GM23338 (cell line): Measurements from ENCODE around the gene TNS1. TPM values are rescaled to one million over a fixed set of nuclear protein-coding genes. Genes with fewer than 3 reads are reported as not detected.

ENCODE experiments used
- ATAC-seq: fragments of 200-7000 bp; cut with Tn5 transposase; 3 replicates; pipeline ENCODE4 v1.9.1; 2020
- DNase-seq: peaks from one replicate; pipeline ENCODE4 v3.0.0-alpha.2; 2015; ENCODE audit warnings: low spot score
- H2AFZ ChIP-seq: fragments of 200-600 bp; sonication (generic); 2 replicates; pipeline ENCODE4 v1.8.0; 2016; ENCODE audit warnings: antibody characterized with exemption, mild to moderate bottlenecking, moderate library complexity
- H3F3A ChIP-seq: fragments of 200-600 bp; sonication (generic); replicated peaks from 2 replicates; pipeline ENCODE4 v1.8.0; 2017; ENCODE audit warnings: antibody characterized with exemption, mixed run types, low read depth
- H3K27ac ChIP-seq: fragments of 200-600 bp; sonication (generic); 2 replicates; pipeline ENCODE4 v1.6.1; 2016; ENCODE audit warnings: low read depth
- H3K27me3 ChIP-seq: fragments of 200-600 bp; sonication (generic); 2 replicates; pipeline ENCODE4 v1.8.0; 2016; ENCODE audit warnings: mild to moderate bottlenecking, mixed run types, moderate library complexity; ENCODE audit not compliant: insufficient read depth
- H3K36me3 ChIP-seq: fragments of 200-600 bp; sonication (generic); 2 replicates; pipeline ENCODE4 v1.8.0; 2016; ENCODE audit warnings: mild to moderate bottlenecking; ENCODE audit not compliant: insufficient read depth
- H3K4me1 ChIP-seq: fragments of 200-600 bp; sonication (generic); 2 replicates; pipeline ENCODE4 v1.8.0; 2016; ENCODE audit warnings: mild to moderate bottlenecking, moderate library complexity; ENCODE audit not compliant: insufficient read depth
- H3K4me2 ChIP-seq: fragments of 200-600 bp; sonication (generic); 2 replicates; pipeline ENCODE4 v1.7.1; 2017; ENCODE audit warnings: mixed run types
- H3K4me3 ChIP-seq: fragments of 200-600 bp; sonication (generic); 2 replicates; pipeline ENCODE4 v1.6.1; 2016; ENCODE audit warnings: mixed run types
- H3K79me2 ChIP-seq: fragments of 200-600 bp; sonication (generic); replicated peaks from 2 replicates; pipeline ENCODE4 v1.8.0; 2017; ENCODE audit warnings: mild to moderate bottlenecking; ENCODE audit not compliant: insufficient read depth
- H3K9me2 ChIP-seq: fragments of 200-600 bp; sonication (generic); 2 replicates; pipeline ENCODE4 v1.8.0; 2017; ENCODE audit not compliant: insufficient read depth
- H4K20me1 ChIP-seq: fragments of 200-600 bp; sonication (generic); replicated peaks from 2 replicates; pipeline ENCODE4 v1.8.0; 2017; ENCODE audit warnings: mild to moderate bottlenecking; ENCODE audit not compliant: insufficient read depth
- H3K27ac Mint-ChIP-seq: 2 replicates; pipeline ENCODE4 v1.8.0; 2020; ENCODE audit warnings: inconsistent platforms, mild to moderate bottlenecking, moderate library complexity, mixed read lengths
- H3K27me3 Mint-ChIP-seq: 3 replicates; pipeline ENCODE4 v1.8.0; 2022; ENCODE audit warnings: low read depth, mild to moderate bottlenecking, moderate library complexity, mixed read lengths, inconsistent platforms; ENCODE audit not compliant: insufficient read depth, poor library complexity
- H3K36me3 Mint-ChIP-seq: 3 replicates; pipeline ENCODE4 v1.8.0; 2021; ENCODE audit warnings: low read depth, mild to moderate bottlenecking, inconsistent platforms, moderate library complexity, mixed read lengths
- H3K4me1 Mint-ChIP-seq: 3 replicates; pipeline ENCODE4 v1.8.0; 2020; ENCODE audit warnings: mild to moderate bottlenecking, inconsistent platforms, mixed read lengths
- H3K4me3 Mint-ChIP-seq: 3 replicates; pipeline ENCODE4 v1.8.0; 2021; ENCODE audit warnings: moderate library complexity, mild to moderate bottlenecking, inconsistent platforms, mixed read lengths
- H3K9me3 Mint-ChIP-seq: 3 replicates; pipeline ENCODE4 v1.8.0; 2020; ENCODE audit warnings: moderate library complexity, mild to moderate bottlenecking, inconsistent platforms, mixed read lengths
- CREB1 ChIP-seq: fragments of 250-450 bp; sonication (Bioruptor Pico); IDR thresholded peaks from 2 replicates; pipeline ENCODE4 v1.5.0; 2020; ENCODE audit warnings: low read depth, mild to moderate bottlenecking, moderate library complexity
- EZH2 ChIP-seq: fragments of 200-600 bp; sonication (generic); IDR thresholded peaks from one replicate; pipeline ENCODE4 v1.8.0; 2017; ENCODE audit warnings: antibody characterized with exemption, mild to moderate bottlenecking, low read depth; ENCODE audit not compliant: unreplicated experiment
- EZH2phosphoT487 ChIP-seq: fragments of 200-600 bp; sonication (generic); IDR thresholded peaks from one replicate; pipeline ENCODE4 v1.8.1; 2018; ENCODE audit warnings: antibody characterized with exemption; ENCODE audit not compliant: unreplicated experiment
- JUNB ChIP-seq: IDR thresholded peaks from one replicate; pipeline ENCODE4 v1.6.1; 2016; ENCODE audit warnings: antibody characterized with exemption; ENCODE audit not compliant: unreplicated experiment
- NANOG ChIP-seq: IDR thresholded peaks from 2 replicates; pipeline ENCODE4 v1.6.1; 2016; ENCODE audit warnings: antibody characterized with exemption, borderline replicate concordance
- POLR2AphosphoS5 ChIP-seq: IDR thresholded peaks from 2 replicates; pipeline ENCODE4 v1.6.1; 2016; ENCODE audit warnings: antibody characterized with exemption, low read depth
- STAT1 ChIP-seq: IDR thresholded peaks from one replicate; pipeline ENCODE4 v1.6.1; 2016; ENCODE audit warnings: antibody characterized with exemption; ENCODE audit not compliant: unreplicated experiment
- ZNF114 ChIP-seq: fragments of 250-450 bp; sonication (Bioruptor Pico); IDR thresholded peaks from 2 replicates; pipeline ENCODE4 v1.5.0; 2020; ENCODE audit warnings: mild to moderate bottlenecking, moderate library complexity
- ZNF331 ChIP-seq: fragments of 250-450 bp; sonication (Bioruptor Pico); IDR thresholded peaks from 2 replicates; pipeline ENCODE4 v1.5.0; 2020; ENCODE audit warnings: low read depth, mild to moderate bottlenecking, moderate library complexity
- polyA plus RNA-seq: library from polyadenylated mRNA; unstranded; fragments of >200 nt; fragmentation: Nextera tagmentation; extraction: Ambion mirVana; gene quantifications from 2 replicates; pipeline ENCODE4 v1.2.1, GENCODE V29; 2016
- total RNA-seq: library from RNA; depleted of rRNA; stranded (reverse); fragments of >200 nt; shearing (Covaris generic); gene quantifications from 2 replicates; pipeline ENCODE4 v1.2.3, GENCODE V29; 2014
- TF ChIP-seq, protein P1 (sequence below), 2 experiments: fragments of 200-600 bp in 1 of 2; sonication (generic) in 1 of 2; conservative IDR thresholded peaks; 2 replicates each; pipeline versions ENCODE4 v1.5.1 to v1.6.1; 2016 to 2017; ENCODE audit warnings: antibody characterized with exemption in 2 of 2, low read depth in 2 of 2, mild to moderate bottlenecking in 2 of 2, moderate library complexity in 1 of 2
- TF ChIP-seq, protein P2 (sequence below): fragments of 250-450 bp; sonication (Bioruptor Pico); IDR thresholded peaks from 2 replicates; pipeline ENCODE4 v1.5.0; 2020; ENCODE audit warnings: mild to moderate bottlenecking, moderate library complexity
- TF ChIP-seq, protein P3 (sequence below): IDR thresholded peaks from one replicate; pipeline ENCODE4 v1.6.1; 2018; ENCODE audit warnings: antibody characterized with exemption; ENCODE audit not compliant: unreplicated experiment
- TF ChIP-seq, protein P4 (sequence below): IDR thresholded peaks from 2 replicates; pipeline ENCODE4 v1.6.1; 2016; ENCODE audit warnings: antibody characterized with exemption

The TNS1 gene
- total and polyA plus RNA-seq, 2 experiments from 2014 or later = 2.0 to 7.4 TPM

DNA sequence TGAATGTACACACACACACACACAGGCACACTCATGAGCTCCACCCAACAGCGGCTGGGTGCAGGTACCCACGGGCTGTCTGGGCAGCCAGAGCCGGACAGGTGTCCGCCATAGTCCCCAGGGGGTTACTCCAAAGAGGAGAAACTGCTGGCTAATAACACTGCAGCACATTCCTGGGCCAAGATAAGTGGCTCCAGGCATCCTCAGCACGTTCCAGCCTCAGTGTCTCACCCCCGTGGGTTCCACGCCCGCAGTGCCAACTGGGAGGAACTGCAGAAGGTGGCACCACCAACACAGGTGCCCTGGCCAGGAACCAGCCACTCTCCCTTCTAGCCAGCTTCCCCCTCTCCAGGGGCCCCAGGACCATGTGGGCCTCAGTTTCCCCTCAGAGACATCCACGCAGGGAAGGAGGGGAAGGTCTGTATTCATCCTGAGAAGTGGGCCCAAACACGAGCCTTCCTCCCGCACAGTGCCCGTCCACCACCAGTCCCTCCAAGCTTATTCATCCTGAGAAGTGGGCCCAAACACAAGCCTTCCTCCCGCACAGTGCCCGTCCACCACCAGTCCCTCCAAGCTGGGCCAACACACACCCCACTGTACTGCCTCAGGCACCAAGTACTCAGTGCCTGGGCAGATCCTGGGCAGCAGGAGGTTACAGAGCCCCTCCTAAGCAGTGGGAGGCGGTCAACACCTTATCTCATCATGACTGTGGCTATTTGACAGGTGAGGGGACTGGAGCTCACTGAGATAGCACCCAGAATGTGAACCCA lies 47.6 kb downstream of the TNS1 start:
- Mint-ChIP-seq H3K4me1 (peaks cover 11% of the 10 kb centered on the region), H3K9me3 (no peaks in the 10 kb centered on the region), H3K27me3 (peaks cover 1% of the 10 kb centered on the region), H3K36me3 (no peaks in the 10 kb centered on the region), H3K27ac (no peak overlapping the region), H3K4me3 (no peak overlapping the region)
- H2AFZ ChIP-seq = no peak overlapping the region
- ATAC-seq (no peak), DNase-seq (no peak)
- no peaks in the 10 kb centered on the region for H3K36me3 ChIP-seq
- 0 out of 2 replicates have a peak, but pooled peaks cover 7% of the 10 kb centered on the region for H3K4me1 ChIP-seq
- no peak overlapping the region for H3K27ac ChIP-seq
- no peak overlapping the region for H3K4me2 ChIP-seq
- no peaks in the 10 kb centered on the region for H3K27me3 ChIP-seq
- no peaks in the 10 kb centered on the region for H3F3A ChIP-seq
- H3K79me2 ChIP-seq = no peaks in the 10 kb centered on the region
- H4K20me1 ChIP-seq = no peaks in the 10 kb centered on the region
- H3K9me2 ChIP-seq = no peaks in the 10 kb centered on the region
- no peak overlapping the region for H3K4me3 ChIP-seq
- TF ChIP-seq EZH2 (no peak), ZNF331 (CRISPR knock-in tag) (no peak), POLR2AphosphoS5 (no peak), STAT1 (no peak), ZNF114 (no peak), EZH2phosphoT487 (no peak), CREB1 (no peak), JUNB (no peak), NANOG (no peak)
- TF ChIP-seq, protein P1, sequence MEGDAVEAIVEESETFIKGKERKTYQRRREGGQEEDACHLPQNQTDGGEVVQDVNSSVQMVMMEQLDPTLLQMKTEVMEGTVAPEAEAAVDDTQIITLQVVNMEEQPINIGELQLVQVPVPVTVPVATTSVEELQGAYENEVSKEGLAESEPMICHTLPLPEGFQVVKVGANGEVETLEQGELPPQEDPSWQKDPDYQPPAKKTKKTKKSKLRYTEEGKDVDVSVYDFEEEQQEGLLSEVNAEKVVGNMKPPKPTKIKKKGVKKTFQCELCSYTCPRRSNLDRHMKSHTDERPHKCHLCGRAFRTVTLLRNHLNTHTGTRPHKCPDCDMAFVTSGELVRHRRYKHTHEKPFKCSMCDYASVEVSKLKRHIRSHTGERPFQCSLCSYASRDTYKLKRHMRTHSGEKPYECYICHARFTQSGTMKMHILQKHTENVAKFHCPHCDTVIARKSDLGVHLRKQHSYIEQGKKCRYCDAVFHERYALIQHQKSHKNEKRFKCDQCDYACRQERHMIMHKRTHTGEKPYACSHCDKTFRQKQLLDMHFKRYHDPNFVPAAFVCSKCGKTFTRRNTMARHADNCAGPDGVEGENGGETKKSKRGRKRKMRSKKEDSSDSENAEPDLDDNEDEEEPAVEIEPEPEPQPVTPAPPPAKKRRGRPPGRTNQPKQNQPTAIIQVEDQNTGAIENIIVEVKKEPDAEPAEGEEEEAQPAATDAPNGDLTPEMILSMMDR (conservative IDR thresholded peaks at IDR 0.05; ENCODE audit: low read depth in 2 of 2) = no peak
- TF ChIP-seq, protein P2, sequence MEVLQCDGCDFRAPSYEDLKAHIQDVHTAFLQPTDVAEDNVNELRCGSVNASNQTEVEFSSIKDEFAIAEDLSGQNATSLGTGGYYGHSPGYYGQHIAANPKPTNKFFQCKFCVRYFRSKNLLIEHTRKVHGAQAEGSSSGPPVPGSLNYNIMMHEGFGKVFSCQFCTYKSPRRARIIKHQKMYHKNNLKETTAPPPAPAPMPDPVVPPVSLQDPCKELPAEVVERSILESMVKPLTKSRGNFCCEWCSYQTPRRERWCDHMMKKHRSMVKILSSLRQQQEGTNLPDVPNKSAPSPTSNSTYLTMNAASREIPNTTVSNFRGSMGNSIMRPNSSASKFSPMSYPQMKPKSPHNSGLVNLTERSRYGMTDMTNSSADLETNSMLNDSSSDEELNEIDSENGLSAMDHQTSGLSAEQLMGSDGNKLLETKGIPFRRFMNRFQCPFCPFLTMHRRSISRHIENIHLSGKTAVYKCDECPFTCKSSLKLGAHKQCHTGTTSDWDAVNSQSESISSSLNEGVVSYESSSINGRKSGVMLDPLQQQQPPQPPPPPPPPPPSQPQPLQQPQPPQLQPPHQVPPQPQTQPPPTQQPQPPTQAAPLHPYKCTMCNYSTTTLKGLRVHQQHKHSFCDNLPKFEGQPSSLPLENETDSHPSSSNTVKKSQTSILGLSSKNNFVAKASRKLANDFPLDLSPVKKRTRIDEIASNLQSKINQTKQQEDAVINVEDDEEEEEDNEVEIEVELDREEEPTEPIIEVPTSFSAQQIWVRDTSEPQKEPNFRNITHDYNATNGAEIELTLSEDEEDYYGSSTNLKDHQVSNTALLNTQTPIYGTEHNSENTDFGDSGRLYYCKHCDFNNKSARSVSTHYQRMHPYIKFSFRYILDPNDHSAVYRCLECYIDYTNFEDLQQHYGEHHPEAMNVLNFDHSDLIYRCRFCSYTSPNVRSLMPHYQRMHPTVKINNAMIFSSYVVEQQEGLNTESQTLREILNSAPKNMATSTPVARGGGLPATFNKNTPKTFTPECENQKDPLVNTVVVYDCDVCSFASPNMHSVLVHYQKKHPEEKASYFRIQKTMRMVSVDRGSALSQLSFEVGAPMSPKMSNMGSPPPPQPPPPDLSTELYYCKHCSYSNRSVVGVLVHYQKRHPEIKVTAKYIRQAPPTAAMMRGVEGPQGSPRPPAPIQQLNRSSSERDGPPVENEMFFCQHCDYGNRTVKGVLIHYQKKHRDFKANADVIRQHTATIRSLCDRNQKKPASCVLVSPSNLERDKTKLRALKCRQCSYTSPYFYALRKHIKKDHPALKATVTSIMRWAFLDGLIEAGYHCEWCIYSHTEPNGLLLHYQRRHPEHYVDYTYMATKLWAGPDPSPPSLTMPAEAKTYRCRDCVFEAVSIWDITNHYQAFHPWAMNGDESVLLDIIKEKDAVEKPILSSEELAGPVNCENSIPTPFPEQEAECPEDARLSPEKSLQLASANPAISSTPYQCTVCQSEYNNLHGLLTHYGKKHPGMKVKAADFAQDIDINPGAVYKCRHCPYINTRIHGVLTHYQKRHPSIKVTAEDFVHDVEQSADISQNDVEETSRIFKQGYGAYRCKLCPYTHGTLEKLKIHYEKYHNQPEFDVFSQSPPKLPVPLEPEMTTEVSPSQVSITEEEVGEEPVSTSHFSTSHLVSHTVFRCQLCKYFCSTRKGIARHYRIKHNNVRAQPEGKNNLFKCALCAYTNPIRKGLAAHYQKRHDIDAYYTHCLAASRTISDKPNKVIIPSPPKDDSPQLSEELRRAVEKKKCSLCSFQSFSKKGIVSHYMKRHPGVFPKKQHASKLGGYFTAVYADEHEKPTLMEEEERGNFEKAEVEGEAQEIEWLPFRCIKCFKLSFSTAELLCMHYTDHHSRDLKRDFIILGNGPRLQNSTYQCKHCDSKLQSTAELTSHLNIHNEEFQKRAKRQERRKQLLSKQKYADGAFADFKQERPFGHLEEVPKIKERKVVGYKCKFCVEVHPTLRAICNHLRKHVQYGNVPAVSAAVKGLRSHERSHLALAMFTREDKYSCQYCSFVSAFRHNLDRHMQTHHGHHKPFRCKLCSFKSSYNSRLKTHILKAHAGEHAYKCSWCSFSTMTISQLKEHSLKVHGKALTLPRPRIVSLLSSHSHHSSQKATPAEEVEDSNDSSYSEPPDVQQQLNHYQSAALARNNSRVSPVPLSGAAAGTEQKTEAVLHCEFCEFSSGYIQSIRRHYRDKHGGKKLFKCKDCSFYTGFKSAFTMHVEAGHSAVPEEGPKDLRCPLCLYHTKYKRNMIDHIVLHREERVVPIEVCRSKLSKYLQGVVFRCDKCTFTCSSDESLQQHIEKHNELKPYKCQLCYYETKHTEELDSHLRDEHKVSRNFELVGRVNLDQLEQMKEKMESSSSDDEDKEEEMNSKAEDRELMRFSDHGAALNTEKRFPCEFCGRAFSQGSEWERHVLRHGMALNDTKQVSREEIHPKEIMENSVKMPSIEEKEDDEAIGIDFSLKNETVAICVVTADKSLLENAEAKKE (CRISPR knock-in tag) = no peak
- TF ChIP-seq, protein P3, sequence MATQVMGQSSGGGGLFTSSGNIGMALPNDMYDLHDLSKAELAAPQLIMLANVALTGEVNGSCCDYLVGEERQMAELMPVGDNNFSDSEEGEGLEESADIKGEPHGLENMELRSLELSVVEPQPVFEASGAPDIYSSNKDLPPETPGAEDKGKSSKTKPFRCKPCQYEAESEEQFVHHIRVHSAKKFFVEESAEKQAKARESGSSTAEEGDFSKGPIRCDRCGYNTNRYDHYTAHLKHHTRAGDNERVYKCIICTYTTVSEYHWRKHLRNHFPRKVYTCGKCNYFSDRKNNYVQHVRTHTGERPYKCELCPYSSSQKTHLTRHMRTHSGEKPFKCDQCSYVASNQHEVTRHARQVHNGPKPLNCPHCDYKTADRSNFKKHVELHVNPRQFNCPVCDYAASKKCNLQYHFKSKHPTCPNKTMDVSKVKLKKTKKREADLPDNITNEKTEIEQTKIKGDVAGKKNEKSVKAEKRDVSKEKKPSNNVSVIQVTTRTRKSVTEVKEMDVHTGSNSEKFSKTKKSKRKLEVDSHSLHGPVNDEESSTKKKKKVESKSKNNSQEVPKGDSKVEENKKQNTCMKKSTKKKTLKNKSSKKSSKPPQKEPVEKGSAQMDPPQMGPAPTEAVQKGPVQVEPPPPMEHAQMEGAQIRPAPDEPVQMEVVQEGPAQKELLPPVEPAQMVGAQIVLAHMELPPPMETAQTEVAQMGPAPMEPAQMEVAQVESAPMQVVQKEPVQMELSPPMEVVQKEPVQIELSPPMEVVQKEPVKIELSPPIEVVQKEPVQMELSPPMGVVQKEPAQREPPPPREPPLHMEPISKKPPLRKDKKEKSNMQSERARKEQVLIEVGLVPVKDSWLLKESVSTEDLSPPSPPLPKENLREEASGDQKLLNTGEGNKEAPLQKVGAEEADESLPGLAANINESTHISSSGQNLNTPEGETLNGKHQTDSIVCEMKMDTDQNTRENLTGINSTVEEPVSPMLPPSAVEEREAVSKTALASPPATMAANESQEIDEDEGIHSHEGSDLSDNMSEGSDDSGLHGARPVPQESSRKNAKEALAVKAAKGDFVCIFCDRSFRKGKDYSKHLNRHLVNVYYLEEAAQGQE = no peak
- TF ChIP-seq, protein P4, sequence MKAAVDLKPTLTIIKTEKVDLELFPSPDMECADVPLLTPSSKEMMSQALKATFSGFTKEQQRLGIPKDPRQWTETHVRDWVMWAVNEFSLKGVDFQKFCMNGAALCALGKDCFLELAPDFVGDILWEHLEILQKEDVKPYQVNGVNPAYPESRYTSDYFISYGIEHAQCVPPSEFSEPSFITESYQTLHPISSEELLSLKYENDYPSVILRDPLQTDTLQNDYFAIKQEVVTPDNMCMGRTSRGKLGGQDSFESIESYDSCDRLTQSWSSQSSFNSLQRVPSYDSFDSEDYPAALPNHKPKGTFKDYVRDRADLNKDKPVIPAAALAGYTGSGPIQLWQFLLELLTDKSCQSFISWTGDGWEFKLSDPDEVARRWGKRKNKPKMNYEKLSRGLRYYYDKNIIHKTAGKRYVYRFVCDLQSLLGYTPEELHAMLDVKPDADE = no peak
